SU-DHL-6 (cell line): Measurements from ENCODE around the gene ARHGAP29.

Source experiments
- H2AFZ ChIP-seq: fragments of 200-600 bp; sonication (generic); 2 replicates; pipeline ENCODE4 v1.6.1; 2014; ENCODE audit warnings: low read depth, mild to moderate bottlenecking, moderate library complexity, mixed read lengths, antibody characterized with exemption, low read length; ENCODE audit not compliant: severe bottlenecking
- H3F3A ChIP-seq: fragments of 200-600 bp; shearing (Covaris generic); 2 replicates; pipeline ENCODE4 v1.6.0; 2016; ENCODE audit warnings: antibody characterized with exemption, mild to moderate bottlenecking; ENCODE audit not compliant: insufficient read depth
- H3K27ac ChIP-seq: fragments of 200-600 bp; sonication (generic); 2 replicates; pipeline ENCODE4 v1.5.1; 2016; ENCODE audit warnings: low read depth, mild to moderate bottlenecking, low read length, moderate library complexity, mixed read lengths
- H3K27me3 ChIP-seq: fragments of 200-600 bp; sonication (generic), shearing (Covaris generic); 2 replicates; pipeline ENCODE4 v1.6.0; 2014; ENCODE audit warnings: mild to moderate bottlenecking, low read length
- H3K36me3 ChIP-seq: fragments of 200-600 bp; sonication (generic); 2 replicates; pipeline ENCODE4 v1.6.1; 2014; ENCODE audit warnings: mild to moderate bottlenecking, low read length, mixed read lengths
- H3K4me2 ChIP-seq: fragments of 300-600, 200-600 bp; shearing (Covaris generic), sonication (generic); 2 replicates; pipeline ENCODE4 v1.6.0; 2014; ENCODE audit warnings: low read length, low read depth, mild to moderate bottlenecking; ENCODE audit not compliant: poor library complexity, severe bottlenecking
- H3K4me3 ChIP-seq: fragments of 200-600 bp; sonication (generic); 2 replicates; pipeline ENCODE4 v1.5.1; 2014; ENCODE audit warnings: antibody characterized with exemption, low read length, mild to moderate bottlenecking, mixed read lengths; ENCODE audit not compliant: insufficient read depth, poor library complexity, severe bottlenecking
- H3K79me2 ChIP-seq: fragments of 200-600 bp; sonication (generic); 2 replicates; pipeline ENCODE4 v1.6.1; 2014; ENCODE audit warnings: mild to moderate bottlenecking, low read length, moderate library complexity; ENCODE audit not compliant: insufficient read depth
- H3K9ac ChIP-seq: fragments of 200-600 bp; sonication (generic); 2 replicates; pipeline ENCODE4 v1.7.0; 2014; ENCODE audit warnings: mild to moderate bottlenecking, low read length
- H3K9me2 ChIP-seq: fragments of 200-600 bp; sonication (generic); replicated peaks from 2 replicates; pipeline ENCODE4 v1.6.1; 2014; ENCODE audit warnings: low read length; ENCODE audit not compliant: insufficient read depth
- H3K9me3 ChIP-seq: fragments of 200-600 bp; sonication (generic); 2 replicates; pipeline ENCODE4 v1.6.1; 2014; ENCODE audit warnings: low read length, mixed read lengths; ENCODE audit not compliant: insufficient read depth
- H4K20me1 ChIP-seq: fragments of 200-600 bp; sonication (generic); 2 replicates; pipeline ENCODE4 v1.6.1; 2014; ENCODE audit warnings: low read depth, mild to moderate bottlenecking, antibody characterized with exemption, low read length, moderate library complexity, mixed read lengths
- EZH2phosphoT487 ChIP-seq: fragments of 200-600 bp; sonication (generic), shearing (Covaris generic); conservative IDR thresholded peaks from 2 replicates; pipeline ENCODE4 v1.6.1; 2018; ENCODE audit warnings: mild to moderate bottlenecking, antibody characterized with exemption, low read length, moderate library complexity, mixed read lengths
- TF ChIP-seq, protein P1 (sequence below): fragments of 200-600 bp; sonication (generic); IDR thresholded peaks from one replicate; pipeline ENCODE4 v1.5.1; 2017; ENCODE audit warnings: antibody characterized with exemption, mild to moderate bottlenecking, low read length, moderate library complexity; ENCODE audit not compliant: insufficient read depth, poor library complexity, severe bottlenecking

The ARHGAP29 gene

DNA sequence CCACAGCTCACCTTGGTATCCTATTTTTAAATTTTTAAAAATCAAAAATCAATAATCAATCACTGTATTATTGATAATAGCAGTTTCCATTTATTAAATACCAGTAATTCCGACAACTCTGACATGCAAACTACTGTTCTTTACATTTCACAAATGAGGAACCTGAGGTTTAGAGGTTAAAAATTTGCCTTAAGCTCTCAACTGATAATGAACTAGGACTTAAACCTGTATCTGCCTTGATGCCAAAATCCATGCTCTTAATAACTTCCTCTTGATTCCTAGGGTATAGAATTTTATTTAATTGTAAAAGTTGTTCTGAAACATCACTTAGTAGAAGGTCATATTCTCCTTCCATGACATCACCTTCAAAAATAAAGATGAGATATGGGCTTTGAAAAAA lies 5.6 kb downstream of the ARHGAP29 start:
- Histone ChIP-seq H3K36me3 (no peaks in the 10 kb centered on the region), H3K79me2 (no peaks in the 10 kb centered on the region), H4K20me1 (no peaks in the 10 kb centered on the region), H3K9me2 (no peaks in the 10 kb centered on the region), H3K4me2 (no peak overlapping the region), H3K9me3 (no peaks in the 10 kb centered on the region), H3K27me3 (no peaks in the 10 kb centered on the region), H2AFZ (no peak overlapping the region), H3K9ac (no peak overlapping the region), H3K4me3 (no peak overlapping the region), H3K27ac (no peak overlapping the region), H3F3A (no peaks in the 10 kb centered on the region)
- TF ChIP-seq, protein P1, sequence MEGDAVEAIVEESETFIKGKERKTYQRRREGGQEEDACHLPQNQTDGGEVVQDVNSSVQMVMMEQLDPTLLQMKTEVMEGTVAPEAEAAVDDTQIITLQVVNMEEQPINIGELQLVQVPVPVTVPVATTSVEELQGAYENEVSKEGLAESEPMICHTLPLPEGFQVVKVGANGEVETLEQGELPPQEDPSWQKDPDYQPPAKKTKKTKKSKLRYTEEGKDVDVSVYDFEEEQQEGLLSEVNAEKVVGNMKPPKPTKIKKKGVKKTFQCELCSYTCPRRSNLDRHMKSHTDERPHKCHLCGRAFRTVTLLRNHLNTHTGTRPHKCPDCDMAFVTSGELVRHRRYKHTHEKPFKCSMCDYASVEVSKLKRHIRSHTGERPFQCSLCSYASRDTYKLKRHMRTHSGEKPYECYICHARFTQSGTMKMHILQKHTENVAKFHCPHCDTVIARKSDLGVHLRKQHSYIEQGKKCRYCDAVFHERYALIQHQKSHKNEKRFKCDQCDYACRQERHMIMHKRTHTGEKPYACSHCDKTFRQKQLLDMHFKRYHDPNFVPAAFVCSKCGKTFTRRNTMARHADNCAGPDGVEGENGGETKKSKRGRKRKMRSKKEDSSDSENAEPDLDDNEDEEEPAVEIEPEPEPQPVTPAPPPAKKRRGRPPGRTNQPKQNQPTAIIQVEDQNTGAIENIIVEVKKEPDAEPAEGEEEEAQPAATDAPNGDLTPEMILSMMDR: no peak
- no peak for TF ChIP-seq EZH2phosphoT487

DNA sequence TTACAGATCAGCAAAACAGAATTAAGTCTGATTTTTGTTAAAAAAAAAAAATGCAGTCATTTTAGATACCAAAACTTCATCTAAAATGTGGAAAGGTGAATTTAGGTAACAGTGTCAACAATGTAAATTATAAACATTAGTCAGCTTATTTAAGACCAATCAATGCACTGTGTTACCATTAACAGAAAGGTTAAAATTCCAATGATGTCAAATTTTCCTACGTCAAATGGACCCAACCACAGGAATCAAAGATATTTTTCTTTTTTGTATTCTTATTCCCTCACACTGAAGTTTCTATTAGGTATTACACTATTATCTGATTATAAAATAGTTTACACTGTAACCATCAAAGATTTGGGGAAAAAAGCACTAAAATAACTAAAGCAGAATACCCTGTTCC lies 6.5 kb downstream of the ARHGAP29 start:
- H3K9me3 ChIP-seq: no peaks in the 10 kb centered on the region
- TF ChIP-seq EZH2phosphoT487: no peak
- TF ChIP-seq, protein P1: no peak
- no peaks in the 10 kb centered on the region for H3K9me2 ChIP-seq
- H3K27ac ChIP-seq: no peak overlapping the region
- H3F3A ChIP-seq: no peaks in the 10 kb centered on the region
- no peaks in the 10 kb centered on the region for H3K79me2 ChIP-seq
- H4K20me1 ChIP-seq: no peaks in the 10 kb centered on the region
- H3K4me2 ChIP-seq: no peak overlapping the region
- no peaks in the 10 kb centered on the region for H3K27me3 ChIP-seq
- no peak overlapping the region for H2AFZ ChIP-seq
- no peak overlapping the region for H3K4me3 ChIP-seq
- H3K9ac ChIP-seq: no peak overlapping the region
- H3K36me3 ChIP-seq: no peaks in the 10 kb centered on the region

DNA sequence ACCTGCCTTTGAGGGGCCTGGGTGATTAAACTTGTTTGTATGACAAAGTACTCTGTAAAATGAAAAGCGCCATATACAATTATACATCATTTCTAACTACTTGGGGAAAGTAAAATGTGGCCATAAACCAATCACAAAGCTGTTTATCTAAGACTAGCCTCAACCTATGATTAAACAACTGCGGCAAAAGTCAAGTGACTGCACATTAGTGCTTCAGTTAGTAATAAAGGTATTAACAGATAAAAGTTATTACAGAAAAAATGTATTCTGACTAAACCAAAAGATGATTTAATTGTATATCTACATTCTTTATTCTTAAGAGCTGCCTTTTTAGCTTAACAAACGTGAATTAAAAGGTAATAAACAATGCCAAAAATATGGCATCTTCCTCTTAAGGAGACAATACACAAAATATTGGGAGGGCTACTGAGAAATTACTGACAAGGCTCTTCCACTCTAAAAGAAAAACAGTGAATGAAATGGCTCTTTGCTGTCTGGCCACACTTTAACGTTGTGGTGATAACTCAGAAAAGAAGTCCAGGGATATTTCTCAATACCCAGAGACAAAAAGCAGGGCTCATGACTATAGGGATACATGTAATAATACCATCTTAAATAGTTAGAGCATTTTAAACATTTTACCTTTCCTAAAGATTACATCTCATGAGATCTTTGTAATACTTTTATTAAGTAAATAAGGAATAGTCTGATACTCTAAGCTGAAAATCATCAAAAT lies 8.6 kb downstream of the ARHGAP29 start:
- H4K20me1 ChIP-seq: no peaks in the 10 kb centered on the region
- no peak overlapping the region for H3K9ac ChIP-seq
- H3K27me3 ChIP-seq: no peaks in the 10 kb centered on the region
- no peaks in the 10 kb centered on the region for H3K9me2 ChIP-seq
- H3K79me2 ChIP-seq: no peaks in the 10 kb centered on the region
- no peak overlapping the region for H2AFZ ChIP-seq
- no peak overlapping the region for H3K4me3 ChIP-seq
- no peaks in the 10 kb centered on the region for H3K36me3 ChIP-seq
- H3F3A ChIP-seq: no peaks in the 10 kb centered on the region
- no peak overlapping the region for H3K4me2 ChIP-seq
- H3K27ac ChIP-seq: no peak overlapping the region
- TF ChIP-seq EZH2phosphoT487: no peak
- TF ChIP-seq, protein P1: no peak
- H3K9me3 ChIP-seq: no peaks in the 10 kb centered on the region
